Upper lobe of left lung (tissue), 6 donors: ENCODE data around the gene CCDC39. TPM values are rescaled to one million over a fixed set of nuclear protein-coding genes. Genes with fewer than 3 reads are reported as not detected.
"Not testable (repeated sequence)": the region's sequence is repeated elsewhere in the genome, so short reads cannot be mapped to it uniquely, and the experiment has no call there.

Experiments
- ATAC-seq, 2 donors: fragments of 200-7000 bp; cut with Tn5 transposase; one replicate each; pipeline ENCODE4 v1.9.1; 2022; ENCODE audit warnings: mild to moderate bottlenecking in 2 of 2, moderate library complexity in 2 of 2; ENCODE audit not compliant: low FRiP score in 2 of 2
- DNase-seq, 2 donors: peaks; one replicate each; pipeline ENCODE4 v3.0.0-alpha.2; 2019 to 2020
- H3K27ac ChIP-seq, 4 donors: fragments of 200-600 bp; sonication (generic); one replicate each; pipeline ENCODE4 v1.5.1; 2016 to 2019
- H3K27me3 ChIP-seq, 4 donors: fragments of 200-600 bp; sonication (generic); one replicate each; pipeline ENCODE4 v1.5.1; 2017 to 2019
- H3K36me3 ChIP-seq, 4 donors: fragments of 200-600 bp; sonication (generic); one replicate each; pipeline ENCODE4 v1.5.1; 2016 to 2019
- H3K4me1 ChIP-seq, 4 donors: fragments of 200-600 bp; sonication (generic); one replicate each; pipeline ENCODE4 v1.5.1; 2018 to 2019
- H3K4me3 ChIP-seq, 4 donors: fragments of 200-600 bp; sonication (generic); one replicate each; pipeline ENCODE4 v1.5.1; 2017 to 2019; ENCODE audit warnings: mild to moderate bottlenecking in 2 of 4, moderate library complexity in 1 of 4
- H3K9me3 ChIP-seq, 4 donors: fragments of 200-600 bp; sonication (generic); one replicate each; pipeline ENCODE4 v1.5.1; 2018 to 2019
- CTCF ChIP-seq, 6 experiments: fragments of 450-650 bp in 4 of 6; fragments of 200-600 bp in 2 of 6; sonication (generic) in 2 of 6; IDR thresholded peaks; one replicate each; pipeline ENCODE4 v1.5.1; 2016 to 2019; ENCODE audit warnings: antibody characterized with exemption in 6 of 6
- EP300 ChIP-seq, 4 donors: sonication (generic); formaldehyde crosslinking; IDR thresholded peaks; one replicate each; pipeline ENCODE4 v1.5.1; 2017; ENCODE audit warnings: antibody characterized with exemption in 4 of 4, control low read depth in 2 of 4
- POLR2A ChIP-seq, 4 donors: fragments of 450-650 bp; IDR thresholded peaks; one replicate each; pipeline ENCODE4 v1.5.1; 2016 to 2017; ENCODE audit warnings: antibody characterized with exemption in 4 of 4, mild to moderate bottlenecking in 2 of 4
- POLR2AphosphoS5 ChIP-seq, 2 donors: sonication (generic); formaldehyde crosslinking; IDR thresholded peaks; one replicate each; pipeline ENCODE4 v1.5.1; 2017; ENCODE audit warnings: antibody characterized with exemption in 2 of 2
- WGBS, 2 donors: methylation state at CpG; one replicate each; pipeline ENCODE4 v1.1.5; 2017 to 2018; 5-methylcytosine and 5-hydroxymethylcytosine counted together
- total RNA-seq, 6 donors: library from RNA; depleted of rRNA in 4 of 6; stranded (reverse); fragments of >200 nt in 4 of 6; gene quantifications; one replicate each; pipeline versions ENCODE4 v1.1.0 to v1.2.1, GENCODE V29; 2016 to 2021
- donor health status: DM: no; HTN: no; CAD: no; lungs with moderate emphysema.
- donor health status: DM: no; HTN: yes; CAD: no; lungs with severe emphysema.

The CCDC39 gene
- total RNA-seq, 6 donors from 2014 or later = 0.34 to 18.2 (median 1.5) TPM

- WGBS, 2 donors = 6 to 11% methylated on average over 34 to 70 of the region's 70 CpGs
- H3K9me3 ChIP-seq = no peaks in the 10 kb centered on the region
- no peak for TF ChIP-seq CTCF (IDR thresholded peaks at IDR 0.05)
- TF ChIP-seq POLR2A (IDR thresholded peaks at IDR 0.05) = peak in 2 of 4 donors; percentile 49 to 75
- peak; percentile 71 to 83 for TF ChIP-seq POLR2AphosphoS5 (IDR thresholded peaks at IDR 0.05)
- TF ChIP-seq EP300 (IDR thresholded peaks at IDR 0.05) = no peak
Observed at GRCh38 chr3:180601688-180602666, 77.3 kb downstream of the CCDC39 start, which contains the start of gene TTC14. TSS of gene TTC14 (plus strand) at chr3:180602163. CDS start at chr3:180602262, 99 bp downstream.

DNA sequence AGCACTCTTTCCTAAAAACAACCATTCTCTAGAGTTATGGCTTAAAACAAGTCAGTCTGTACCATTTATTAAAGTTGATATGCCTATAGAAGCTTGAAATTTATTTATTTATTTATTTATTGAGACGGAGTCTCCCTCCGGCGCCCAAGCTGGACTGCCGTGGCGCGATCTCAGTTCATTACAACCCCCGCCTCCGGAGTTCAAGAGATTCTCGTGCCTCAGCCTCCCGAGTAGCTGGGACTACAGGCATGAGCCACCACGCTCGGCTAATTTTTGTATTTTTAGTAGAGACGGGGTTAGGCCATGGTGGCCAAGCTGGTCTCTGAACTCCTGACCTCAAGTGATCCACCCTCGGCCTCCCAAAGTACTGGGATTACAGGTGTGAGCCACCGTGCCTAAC is 78.8 kb downstream of the CCDC39 start:
- no peak for ATAC-seq
- DNase-seq = peak in 1 of 2 donors; percentile 45
- WGBS, 2 donors = 95 to 97% methylated on average over 15 of the region's 15 CpGs
- Histone ChIP-seq H3K27ac (no peak overlapping the region), H3K27me3 (no peaks in the 10 kb centered on the region), H3K4me3 (no peak overlapping the region), H3K4me1 (peaks cover 10 to 18% (median 16%) of the 10 kb centered on the region in 4 donors), H3K36me3 (peaks cover 6 to 21% (median 8%) of the 10 kb centered on the region in 4 donors), H3K9me3 (no peaks in the 10 kb centered on the region)
- TF ChIP-seq EP300 (IDR thresholded peaks at IDR 0.05) (no peak), POLR2A (IDR thresholded peaks at IDR 0.05) (no peak), CTCF (IDR thresholded peaks at IDR 0.05) (no peak)

More at GRCh38 chr3:180601688-180602666, 77.3 kb downstream of the CCDC39 start, which contains the start of gene TTC14:
- peaks cover 10 to 18% (median 16%) of the 10 kb centered on the region in 4 donors for H3K4me1 ChIP-seq
- peaks cover 21 to 36% (median 23%) of the 10 kb centered on the region in 4 donors for H3K36me3 ChIP-seq
- ATAC-seq (peak; percentile 99), DNase-seq (peak; percentile 93 to 98)
- H3K27me3 ChIP-seq = no peaks in the 10 kb centered on the region
- peak within 1 kb of the TSS; percentile 68 to 96 (median 95) for H3K4me3 ChIP-seq
- peak within 1 kb of the TSS; percentile 90 to 94 (median 92) for H3K27ac ChIP-seq

GRCh38 chr3:180595559-180595935 is 83.7 kb downstream of the CCDC39 start:
- Histone ChIP-seq H3K27ac (no peak overlapping the region), H3K9me3 (no peaks in the 10 kb centered on the region), H3K4me1 (no peaks in the 10 kb centered on the region), H3K27me3 (no peaks in the 10 kb centered on the region), H3K4me3 (no peak overlapping the region), H3K36me3 (no peaks in the 10 kb centered on the region)
- WGBS, 2 donors = 50 to 59% methylated on average over 1 of the region's 1 CpG
- DNase-seq (no peak), ATAC-seq (no peak)
- TF ChIP-seq EP300 (IDR thresholded peaks at IDR 0.05) = no peak
- TF ChIP-seq POLR2AphosphoS5 (IDR thresholded peaks at IDR 0.05) = no peak
- no peak for TF ChIP-seq POLR2A (IDR thresholded peaks at IDR 0.05)
- no peak for TF ChIP-seq CTCF (IDR thresholded peaks at IDR 0.05)

DNA sequence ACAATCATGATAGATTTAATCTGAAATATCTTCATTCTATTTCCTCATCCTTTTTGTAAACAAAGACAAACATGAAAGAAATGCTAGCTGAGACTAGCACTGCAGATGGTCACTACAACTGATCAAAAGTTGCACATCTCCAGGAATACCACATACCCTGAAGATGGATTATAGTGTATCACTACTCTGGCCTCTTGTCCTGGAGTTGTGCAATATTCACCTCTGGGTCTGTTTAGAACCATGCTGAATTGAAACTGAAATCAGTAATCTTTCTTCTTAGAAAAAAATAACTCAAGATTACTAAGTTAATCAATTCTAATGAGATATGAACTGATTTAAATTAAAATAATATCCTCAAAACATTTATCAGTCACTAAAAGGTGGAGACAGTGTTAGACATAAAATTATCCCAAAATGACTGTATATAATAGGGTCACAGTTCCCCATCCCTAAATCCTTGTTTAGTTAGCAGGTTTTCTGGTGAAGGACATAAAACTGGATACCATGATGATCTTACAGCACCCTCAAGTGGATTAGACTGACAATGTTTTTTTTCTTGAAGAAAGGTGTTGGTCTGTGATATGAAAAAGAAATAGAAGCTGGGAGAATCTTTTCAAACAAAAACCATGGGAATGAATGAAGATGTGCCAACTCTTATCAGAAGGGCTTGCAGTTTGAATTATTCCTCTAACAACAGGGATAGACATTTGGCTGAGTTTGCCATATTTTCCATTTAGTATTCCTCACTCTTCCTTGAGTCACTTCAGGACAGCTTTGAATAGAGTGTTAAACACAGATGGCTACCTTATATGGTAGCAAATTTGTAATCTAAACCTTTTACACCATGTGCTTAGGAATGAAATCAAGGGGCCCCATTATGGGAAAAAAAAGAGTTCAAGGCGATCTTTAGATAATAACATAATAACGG is 84.4 kb downstream of the CCDC39 start:
- ATAC-seq (no peak), DNase-seq (no peak)
- Histone ChIP-seq H3K27me3 (no peaks in the 10 kb centered on the region), H3K9me3 (no peaks in the 10 kb centered on the region), H3K36me3 (no peaks in the 10 kb centered on the region), H3K27ac (no peak overlapping the region), H3K4me3 (no peak overlapping the region), H3K4me1 (no peaks in the 10 kb centered on the region)
- WGBS, 2 donors = 74% methylated on average over 2 of the region's 2 CpGs
- TF ChIP-seq CTCF (IDR thresholded peaks at IDR 0.05) (no peak), EP300 (IDR thresholded peaks at IDR 0.05) (no peak), POLR2AphosphoS5 (IDR thresholded peaks at IDR 0.05) (no peak), POLR2A (IDR thresholded peaks at IDR 0.05) (no peak)

DNA sequence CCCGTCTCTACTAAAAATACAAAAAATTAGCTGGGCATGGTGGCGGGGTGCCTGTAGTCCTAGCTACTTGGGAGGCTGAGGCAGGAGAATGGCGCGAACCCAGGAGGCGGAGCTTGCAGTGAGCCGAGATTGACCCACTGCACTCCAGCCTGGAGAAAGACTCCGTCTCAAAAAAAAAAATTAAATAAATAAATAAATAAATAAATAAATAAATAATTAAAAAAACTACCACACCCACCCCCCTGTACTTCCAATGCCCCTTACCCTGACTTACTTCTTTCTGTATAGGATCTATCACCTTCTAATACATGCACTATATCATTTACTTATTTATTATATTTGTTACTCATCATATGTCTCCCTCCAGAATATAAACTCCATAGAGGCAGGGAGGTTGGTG is 85.7 kb downstream of the CCDC39 start:
- H3K36me3 ChIP-seq, H3K9me3 ChIP-seq, H3K27ac ChIP-seq, ATAC-seq, DNase-seq, H3K4me3 ChIP-seq, H3K4me1 ChIP-seq, H3K27me3 ChIP-seq: not testable (repeated sequence)
- WGBS, 2 donors = 92% methylated on average over 7 of the region's 7 CpGs
